ENCODE results near the gene TMEM158.

Gene TMEM158

GRCh38 chr3:45269952-45270351 is 43.9 kb upstream of the TMEM158 start:
- TF ChIP-seq, protein P1, sequence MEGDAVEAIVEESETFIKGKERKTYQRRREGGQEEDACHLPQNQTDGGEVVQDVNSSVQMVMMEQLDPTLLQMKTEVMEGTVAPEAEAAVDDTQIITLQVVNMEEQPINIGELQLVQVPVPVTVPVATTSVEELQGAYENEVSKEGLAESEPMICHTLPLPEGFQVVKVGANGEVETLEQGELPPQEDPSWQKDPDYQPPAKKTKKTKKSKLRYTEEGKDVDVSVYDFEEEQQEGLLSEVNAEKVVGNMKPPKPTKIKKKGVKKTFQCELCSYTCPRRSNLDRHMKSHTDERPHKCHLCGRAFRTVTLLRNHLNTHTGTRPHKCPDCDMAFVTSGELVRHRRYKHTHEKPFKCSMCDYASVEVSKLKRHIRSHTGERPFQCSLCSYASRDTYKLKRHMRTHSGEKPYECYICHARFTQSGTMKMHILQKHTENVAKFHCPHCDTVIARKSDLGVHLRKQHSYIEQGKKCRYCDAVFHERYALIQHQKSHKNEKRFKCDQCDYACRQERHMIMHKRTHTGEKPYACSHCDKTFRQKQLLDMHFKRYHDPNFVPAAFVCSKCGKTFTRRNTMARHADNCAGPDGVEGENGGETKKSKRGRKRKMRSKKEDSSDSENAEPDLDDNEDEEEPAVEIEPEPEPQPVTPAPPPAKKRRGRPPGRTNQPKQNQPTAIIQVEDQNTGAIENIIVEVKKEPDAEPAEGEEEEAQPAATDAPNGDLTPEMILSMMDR (IDR thresholded peaks at IDR 0.05; ENCODE audit: control insufficient read depth, extremely low read depth, insufficient read depth) = no peak
- DNase-seq (ENCODE audit: low read depth) = no peak
- H3K4me3 ChIP-seq (ENCODE audit: low read depth, low read length) = no peak overlapping the region

DNA sequence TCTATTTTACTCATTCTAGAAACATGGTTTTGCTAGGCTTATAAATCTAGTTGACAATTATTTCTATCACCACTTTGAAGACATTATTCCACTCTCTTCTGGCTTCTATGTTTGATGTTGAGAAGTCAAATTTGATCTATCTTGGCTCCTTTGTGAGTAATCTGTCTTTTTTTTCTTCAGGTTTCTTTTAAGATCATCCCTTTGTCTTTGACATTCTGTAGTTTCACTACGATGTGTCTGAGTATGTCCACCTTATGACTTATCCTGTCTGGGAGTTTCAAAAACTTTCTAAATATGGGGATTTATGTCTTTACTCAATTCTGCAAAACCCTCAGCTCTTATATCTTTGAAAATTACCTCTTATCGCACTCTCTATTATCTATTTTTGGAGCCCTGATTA is 41.0 kb upstream of the TMEM158 start:
- no peak overlapping the region for H3K4me3 ChIP-seq (ENCODE audit: low read depth, low read length)
- DNase-seq (ENCODE audit: low read depth) = no peak
- TF ChIP-seq, protein P1 (IDR thresholded peaks at IDR 0.05; ENCODE audit: control insufficient read depth, extremely low read depth, insufficient read depth) = no peak

GRCh38 chr3:45261333-45262110 is 35.4 kb upstream of the TMEM158 start:
- TF ChIP-seq, protein P1 (IDR thresholded peaks at IDR 0.05; ENCODE audit: control insufficient read depth, extremely low read depth, insufficient read depth) = no peak
- no peak overlapping the region for H3K4me3 ChIP-seq (ENCODE audit: low read depth, low read length)
- DNase-seq (ENCODE audit: low read depth) = no peak

DNA sequence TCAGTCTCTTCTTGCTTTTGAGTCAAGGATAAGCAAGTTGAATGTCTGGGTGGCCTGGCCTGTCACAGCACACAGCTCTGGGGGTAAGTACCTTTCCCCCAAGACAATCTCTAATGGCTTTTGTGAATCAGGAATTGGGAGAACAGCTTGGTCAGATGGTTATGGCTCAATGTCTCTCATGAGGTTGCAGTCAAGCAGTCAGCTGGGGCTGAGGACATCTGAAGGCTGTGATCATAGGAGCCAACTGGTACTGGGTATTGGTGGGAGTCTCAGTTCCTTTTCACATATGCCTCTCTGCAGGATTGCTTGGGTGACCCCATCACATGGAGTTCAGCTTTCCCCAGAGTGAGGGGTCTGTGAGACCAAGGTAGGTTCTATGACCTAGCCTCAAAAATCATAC is 33.0 kb upstream of the TMEM158 start:
- no peak overlapping the region for H3K4me3 ChIP-seq (ENCODE audit: low read depth, low read length)
- DNase-seq (ENCODE audit: low read depth) = no peak
- TF ChIP-seq, protein P1 (IDR thresholded peaks at IDR 0.05; ENCODE audit: control insufficient read depth, extremely low read depth, insufficient read depth) = no peak

- no peak for DNase-seq (ENCODE audit: low read depth)
- H3K4me3 ChIP-seq (ENCODE audit: low read depth, low read length) = no peak overlapping the region
- TF ChIP-seq, protein P1 (IDR thresholded peaks at IDR 0.05; ENCODE audit: control insufficient read depth, extremely low read depth, insufficient read depth) = no peak
Measured at GRCh38 chr3:45258317-45258716, 32.2 kb upstream of the TMEM158 start.

GRCh38 chr3:45253316-45253715 is 27.2 kb upstream of the TMEM158 start:
- DNase-seq (ENCODE audit: low read depth) = no peak
- TF ChIP-seq, protein P1 (IDR thresholded peaks at IDR 0.05; ENCODE audit: control insufficient read depth, extremely low read depth, insufficient read depth) = no peak
- no peak overlapping the region for H3K4me3 ChIP-seq (ENCODE audit: low read depth, low read length)

- H3K4me3 ChIP-seq (ENCODE audit: low read depth, low read length) = no peak overlapping the region
- DNase-seq (ENCODE audit: low read depth) = no peak
Measured at GRCh38 chr3:45252826-45253225, 26.7 kb upstream of the TMEM158 start.

More at GRCh38 chr3:45252826-45253225, 26.7 kb upstream of the TMEM158 start:
- TF ChIP-seq, protein P1 (IDR thresholded peaks at IDR 0.05; ENCODE audit: control insufficient read depth, extremely low read depth, insufficient read depth) = no peak

Measured in LNCaP clone FGC (cell line).